SK-N-SH (cell line): ENCODE data around the gene ZNF587B. TPM values are rescaled to one million over a fixed set of nuclear protein-coding genes. Genes with fewer than 3 reads are reported as not detected.
"Not testable (repeated sequence)": the region's sequence is repeated elsewhere in the genome, so short reads cannot be mapped to it uniquely, and the experiment has no call there.

Experiments used
- CTCF ChIA-PET: fragments of 300-600, 350-600 bp; formaldehyde crosslinking; extraction: SDS; loops from one replicate; lab custom pipeline; 2021; lab: Yijun Ruan, JAX
- POLR2A ChIA-PET: fragments of 350-600 bp; sonication (Branson Sonifier 250); formaldehyde crosslinking; extraction: SDS; loops from one replicate; lab custom pipeline; 2020; ENCODE audit warnings: antibody characterized with exemption, inconsistent platforms; lab: Yijun Ruan, JAX
- DNase-seq: peaks from one replicate; pipeline ENCODE4 v3.0.0; 2012
- H2AFZ ChIP-seq: fragments of 200-600 bp; sonication (generic); 2 replicates; pipeline ENCODE4 v1.8.1; 2016; ENCODE audit warnings: antibody characterized with exemption, mild to moderate bottlenecking, low read depth
- H3F3A ChIP-seq: fragments of 200-600 bp; sonication (generic); replicated peaks from 2 replicates; pipeline ENCODE3; 2016; ENCODE audit warnings: antibody characterized with exemption, mild to moderate bottlenecking; ENCODE audit not compliant: insufficient read depth
- H3K27ac ChIP-seq, 2 experiments: fragments of 200-500 bp in 1 of 2; fragments of 200-600 bp in 1 of 2; sonication (Bioruptor generic) in 1 of 2; sonication (generic), shearing (Covaris generic) in 1 of 2; 2 replicates each; pipeline versions ENCODE4 v1.5.1 to v1.6.1; 2014 to 2016; ENCODE audit warnings: low read depth in 2 of 2, inconsistent platforms in 1 of 2, low read length in 1 of 2, mild to moderate bottlenecking in 1 of 2, mixed read lengths in 1 of 2
- H3K27me3 ChIP-seq: fragments of 200-600 bp; sonication (generic), shearing (Covaris generic); 2 replicates; pipeline ENCODE4 v1.6.1; 2016; ENCODE audit warnings: mixed run types; ENCODE audit not compliant: insufficient read depth
- H3K36me3 ChIP-seq, 2 experiments: fragments of 200-500 bp in 1 of 2; fragments of 200-600 bp in 1 of 2; sonication (Bioruptor generic) in 1 of 2; sonication (generic) in 1 of 2; replicated peaks in 1 of 2; 2 replicates each; pipeline versions ENCODE3 to v1.5.1; 2014 to 2016; ENCODE audit warnings: low read length in 1 of 2, mild to moderate bottlenecking in 1 of 2; ENCODE audit not compliant: insufficient read depth in 2 of 2, control insufficient read depth in 1 of 2
- H3K4me1 ChIP-seq, 2 experiments: fragments of 200-500 bp in 1 of 2; fragments of 200-600 bp in 1 of 2; sonication (Bioruptor generic) in 1 of 2; sonication (generic), shearing (Covaris generic) in 1 of 2; 2 replicates each; pipeline versions ENCODE4 v1.5.1 to v1.6.1; 2014 to 2016; ENCODE audit warnings: low read depth in 1 of 2, low read length in 1 of 2, mixed run types in 1 of 2; ENCODE audit not compliant: insufficient read depth in 2 of 2, control insufficient read depth in 1 of 2
- H3K4me2 ChIP-seq: fragments of 200-600 bp; sonication (generic), shearing (Covaris generic); 2 replicates; pipeline ENCODE4 v1.6.1; 2017; ENCODE audit warnings: mixed run types
- H3K4me3 ChIP-seq, 2 experiments: fragments of 200-500 bp in 1 of 2; fragments of 200-600 bp in 1 of 2; sonication (Bioruptor generic) in 1 of 2; sonication (generic), shearing (Covaris generic) in 1 of 2; 2 replicates each; pipeline versions ENCODE4 v1.5.1 to v1.8.1; 2014 to 2016; ENCODE audit warnings: low read depth in 2 of 2, inconsistent platforms in 1 of 2, low read length in 1 of 2, mild to moderate bottlenecking in 1 of 2, mixed read lengths in 1 of 2, moderate library complexity in 1 of 2
- H3K79me2 ChIP-seq: fragments of 200-600 bp; sonication (generic); 2 replicates; pipeline ENCODE4 v1.8.1; 2017; ENCODE audit warnings: mild to moderate bottlenecking; ENCODE audit not compliant: insufficient read depth
- H3K9ac ChIP-seq: fragments of 200-600 bp; sonication (generic); 2 replicates; pipeline ENCODE4 v1.6.1; 2017; ENCODE audit warnings: mixed run types
- H3K9me2 ChIP-seq: fragments of 200-600 bp; sonication (generic); 2 replicates; pipeline ENCODE4 v1.6.1; 2017; ENCODE audit warnings: mixed run types
- H3K9me3 ChIP-seq: fragments of 200-600 bp; sonication (generic); 2 replicates; pipeline ENCODE4 v1.6.1; 2017; ENCODE audit warnings: mixed run types, mild to moderate bottlenecking, moderate library complexity
- H4K20me1 ChIP-seq: fragments of 200-600 bp; sonication (generic); 2 replicates; pipeline ENCODE4 v1.6.1; 2017; ENCODE audit warnings: mild to moderate bottlenecking, mixed run types; ENCODE audit not compliant: insufficient read depth
- FOXJ3 ChIP-seq: sonication (generic); formaldehyde crosslinking; IDR thresholded peaks from 2 replicates; pipeline ENCODE4 v1.5.1; 2020; ENCODE audit warnings: mild to moderate bottlenecking, missing genetic modification reagents
- SIN3A ChIP-seq: IDR thresholded peaks from 2 replicates; pipeline ENCODE4 v1.6.1; 2012; ENCODE audit warnings: low read depth, mild to moderate bottlenecking, low read length, moderate library complexity, borderline replicate concordance
- WGBS: methylation state at CpG from one replicate; pipeline ENCODE4 v1.1.6; 2017; ENCODE audit warnings: low lambda C conversion rate; 5-methylcytosine and 5-hydroxymethylcytosine counted together
- polyA plus RNA-seq, 3 experiments: library from polyadenylated mRNA; depleted of rRNA; stranded (reverse); fragments of >200 nt; gene quantifications; 2 replicates each; pipeline ENCODE4 v1.2.3, GENCODE V29; 2012
- TF ChIP-seq, protein P1 (sequence below): IDR thresholded peaks from 2 replicates; pipeline ENCODE4 v1.4.0; 2012; ENCODE audit warnings: low read depth

The ZNF587B gene
- polyA plus RNA-seq, 1 of the 3 experiments (the other 2 are of a cell fraction) = 2.4 TPM

GRCh38 chr19:57850553-57851017 lies 20.5 kb downstream of the ZNF587B start:
- TF ChIP-seq FOXJ3 (CRISPR knock-in tag) (no peak), SIN3A (0 out of 2 replicates have a peak, but pooled peaks have one; percentile 5)
- TF ChIP-seq, protein P1, sequence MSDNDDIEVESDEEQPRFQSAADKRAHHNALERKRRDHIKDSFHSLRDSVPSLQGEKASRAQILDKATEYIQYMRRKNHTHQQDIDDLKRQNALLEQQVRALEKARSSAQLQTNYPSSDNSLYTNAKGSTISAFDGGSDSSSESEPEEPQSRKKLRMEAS = 0 out of 2 replicates have a peak, but pooled peaks have one; percentile 26
- TF ChIP-seq, all 33 proteins: peak for 2
- peak; percentile 32 for DNase-seq
- Histone ChIP-seq H3F3A (peaks cover 13% of the 10 kb centered on the region), H3K4me1 (peaks cover 3 to 7% of the 10 kb centered on the region in 2 experiments; a peak in 2 of 4 replicates), H3K27me3 (no peaks in the 10 kb centered on the region), H3K9me3 (no peaks in the 10 kb centered on the region), H3K4me2 (peak overlapping the region; percentile 98), H4K20me1 (0 out of 2 replicates have a peak, but pooled peaks cover 2% of the 10 kb centered on the region), H3K4me3 (peak overlapping the region; percentile 79 to 94), H3K36me3 (peaks cover 0 to 35% of the 10 kb centered on the region in 2 experiments), H3K9ac (peak overlapping the region; percentile 96), H2AFZ (no peak overlapping the region), H3K27ac (peak overlapping the region in 1 of 2 experiments; percentile 73; a peak in 2 of 4 replicates), H3K9me2 (no peaks in the 10 kb centered on the region), H3K79me2 (peaks cover 66% of the 10 kb centered on the region)
- CTCF ChIA-PET = interaction anchor here (1.3 kb wide), 1 partner anchor 21 kb away, joined by 4 read pairs; the partner anchor contains the start of gene ZNF587B
- 8% methylated on average over 11 of the region's 11 CpGs for WGBS
- POLR2A ChIA-PET = interaction anchor here (0.7 kb wide), 1 partner anchor 500 kb away, joined by 3 read pairs; no protein-coding TSS in a partner anchor

DNA sequence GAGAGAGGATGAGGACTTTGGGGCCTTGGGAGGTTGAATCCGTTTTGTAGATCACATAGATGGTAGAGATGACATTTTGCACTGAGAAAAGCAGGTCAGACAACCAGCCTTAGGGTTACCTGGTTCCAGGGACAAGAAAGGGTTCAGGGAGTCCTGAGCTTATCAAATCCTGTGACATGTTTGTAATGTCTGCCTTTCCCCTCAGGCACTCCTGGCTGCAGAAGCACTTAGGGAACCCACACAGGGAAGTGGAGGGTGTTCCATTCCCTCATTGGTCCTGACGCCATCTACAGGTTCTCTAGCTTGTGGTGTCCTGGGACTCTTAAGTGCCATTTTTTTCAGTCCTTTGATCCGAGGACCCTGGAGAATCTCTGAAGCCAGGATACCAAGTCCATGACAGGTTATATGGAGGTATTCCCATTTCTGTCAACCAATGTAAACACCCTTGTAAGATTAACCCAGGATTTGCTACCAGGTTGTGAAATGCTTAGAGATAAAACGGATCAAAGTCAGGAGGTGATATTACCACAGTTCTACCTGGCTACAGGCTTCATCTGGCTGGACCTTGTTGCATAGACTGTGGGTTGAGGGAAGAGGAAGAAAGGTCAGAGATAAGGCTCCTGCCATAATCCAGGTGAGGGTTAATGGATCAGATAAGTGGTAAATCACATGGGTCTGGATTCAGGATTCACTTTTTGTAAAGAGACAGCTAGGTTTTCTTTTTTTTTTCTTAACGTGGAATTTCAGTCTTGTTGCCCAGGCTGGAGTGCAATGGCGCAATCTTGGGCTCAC lies 21.9 kb downstream of the ZNF587B start:
- H3K27me3 ChIP-seq, H3K9me3 ChIP-seq, H3K27ac ChIP-seq, H3K4me1 ChIP-seq, DNase-seq, CTCF ChIA-PET, H3K4me3 ChIP-seq, H4K20me1 ChIP-seq, H3K9me2 ChIP-seq, POLR2A ChIA-PET, H3K9ac ChIP-seq, H2AFZ ChIP-seq: not testable (repeated sequence)
- Histone ChIP-seq H3K79me2 (peaks cover 65% of the 10 kb centered on the region), H3F3A (peaks cover 13% of the 10 kb centered on the region), H3K4me2 (0 out of 2 replicates have a peak overlapping the region, but pooled peaks have one; percentile 98), H3K36me3 (peaks cover under 1 to 39% of the 10 kb centered on the region in 2 experiments)
- WGBS = 83% methylated on average over 3 of the region's 6 CpGs

DNA sequence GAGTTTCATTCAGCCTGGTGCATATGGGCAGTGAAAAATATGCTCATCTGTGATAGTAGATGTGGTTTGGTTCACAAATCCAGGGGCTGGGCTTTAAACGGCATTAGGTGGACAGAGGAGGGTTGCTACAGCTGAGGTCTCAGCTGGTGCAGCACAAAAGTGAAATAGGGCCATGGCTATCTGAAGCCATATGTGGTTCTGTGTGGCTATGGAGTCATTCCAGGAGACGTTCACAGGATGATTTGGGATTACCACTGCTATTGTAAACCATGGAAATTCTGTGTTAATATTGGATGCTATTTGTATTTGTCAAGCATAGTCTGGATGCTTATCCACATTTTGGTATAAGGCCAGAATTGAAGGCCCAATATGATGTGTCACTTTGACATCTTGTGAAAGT lies 24.0 kb downstream of the ZNF587B start:
- H3K9ac ChIP-seq, H3K4me2 ChIP-seq, H3K9me3 ChIP-seq, H3K4me3 ChIP-seq, CTCF ChIA-PET, H4K20me1 ChIP-seq, DNase-seq, H3K27ac ChIP-seq, H3K27me3 ChIP-seq, H3K4me1 ChIP-seq, H3F3A ChIP-seq, H2AFZ ChIP-seq, H3K9me2 ChIP-seq: not testable (repeated sequence)
- Histone ChIP-seq H3K79me2 (peaks cover 69% of the 10 kb centered on the region), H3K36me3 (peaks cover 4 to 48% of the 10 kb centered on the region in 2 experiments)
- WGBS = 95% methylated on average over 2 of the region's 2 CpGs
- POLR2A ChIA-PET = interaction anchor here (0.7 kb wide), 1 partner anchor 8 kb away, joined by 3 read pairs; no protein-coding TSS in a partner anchor

GRCh38 chr19:57862351-57862750 lies 32.3 kb downstream of the ZNF587B start:
- CTCF ChIA-PET = interaction anchor here (0.6 to 1.4 kb wide), 2 partner anchors 27 to 1741 kb away, joined by 3 to 4 read pairs; partner anchors contain the start of genes ZNF787 and ZNF814
- H3K27ac ChIP-seq, H2AFZ ChIP-seq, H3K9ac ChIP-seq, H3K9me3 ChIP-seq, H3K4me3 ChIP-seq, H3K27me3 ChIP-seq, H3K9me2 ChIP-seq, H3K79me2 ChIP-seq, POLR2A ChIA-PET, H4K20me1 ChIP-seq, H3F3A ChIP-seq, DNase-seq, H3K4me2 ChIP-seq, H3K4me1 ChIP-seq: not testable (repeated sequence)
- peaks cover 27 to 89% of the 10 kb centered on the region in 2 experiments for H3K36me3 ChIP-seq
- 100% methylated on average over 3 of the region's 3 CpGs for WGBS
